Liver (tissue), 9 donors: Measurements from ENCODE around the gene NOM1. TPM values are rescaled to one million over a fixed set of nuclear protein-coding genes. Genes with fewer than 3 reads are reported as not detected.

ENCODE experiments used
- DNase-seq: peaks from one replicate; pipeline ENCODE4 v3.0.0-alpha.2; 2017; ENCODE audit warnings: low spot score
- H3K27ac ChIP-seq, 2 donors: one replicate each; pipeline ENCODE4 v1.7.0; 2013; ENCODE audit warnings: inconsistent platforms in 2 of 2, low read length in 2 of 2, control low read depth in 1 of 2, low read depth in 1 of 2, mild to moderate bottlenecking in 1 of 2
- H3K27me3 ChIP-seq, 4 donors: one replicate each; pipeline versions ENCODE4 v1.6.1 to v1.7.0; 2013; ENCODE audit warnings: low read length in 3 of 4, inconsistent platforms in 1 of 4, mild to moderate bottlenecking in 1 of 4, moderate library complexity in 1 of 4; ENCODE audit not compliant: control insufficient read depth in 4 of 4, insufficient read depth in 4 of 4
- H3K36me3 ChIP-seq, 4 donors: one replicate each; pipeline versions ENCODE4 v1.6.1 to v1.7.0; 2013; ENCODE audit warnings: low read length in 3 of 4, mild to moderate bottlenecking in 3 of 4, low read depth in 1 of 4, moderate library complexity in 1 of 4; ENCODE audit not compliant: control insufficient read depth in 4 of 4, insufficient read depth in 3 of 4
- H3K4me1 ChIP-seq, 4 donors: one replicate each; pipeline versions ENCODE4 v1.6.1 to v1.7.0; 2013; ENCODE audit warnings: low read length in 3 of 4, mild to moderate bottlenecking in 3 of 4, moderate library complexity in 1 of 4; ENCODE audit not compliant: control insufficient read depth in 4 of 4, insufficient read depth in 4 of 4
- H3K4me3 ChIP-seq, 3 donors: one replicate each; pipeline versions ENCODE4 v1.6.1 to v1.7.0; 2013; ENCODE audit warnings: low read length in 3 of 3, control low read depth in 1 of 3, low read depth in 1 of 3, mild to moderate bottlenecking in 1 of 3
- H3K9ac ChIP-seq, 2 donors: one replicate each; pipeline ENCODE4 v1.7.0; 2013; ENCODE audit warnings: low read length in 2 of 2, mild to moderate bottlenecking in 2 of 2, moderate library complexity in 2 of 2, control low read depth in 1 of 2, low read depth in 1 of 2
- H3K9me3 ChIP-seq, 4 donors: one replicate each; pipeline versions ENCODE4 v1.6.1 to v1.7.0; 2013; ENCODE audit warnings: low read length in 3 of 4; ENCODE audit not compliant: control insufficient read depth in 4 of 4
- EGR1 ChIP-seq, 2 donors: IDR thresholded peaks; 2 replicates each; pipeline ENCODE4 v1.6.1; 2016 to 2018; ENCODE audit warnings: antibody characterized with exemption in 2 of 2, low read depth in 2 of 2
- FOXA1 ChIP-seq: IDR thresholded peaks from 2 replicates; pipeline ENCODE4 v1.6.1; 2016; ENCODE audit warnings: antibody characterized with exemption
- FOXA2 ChIP-seq: IDR thresholded peaks from 2 replicates; pipeline ENCODE4 v1.6.1; 2016; ENCODE audit warnings: antibody characterized with exemption
- GABPA ChIP-seq, 2 donors: IDR thresholded peaks in 1 of 2; conservative IDR thresholded peaks in 1 of 2; 2 replicates each; pipeline ENCODE4 v1.6.1; 2016; ENCODE audit warnings: antibody characterized with exemption in 2 of 2, mild to moderate bottlenecking in 1 of 2, moderate library complexity in 1 of 2
- HNF4A ChIP-seq, 2 donors: conservative IDR thresholded peaks; 2 replicates each; pipeline ENCODE4 v1.6.1; 2016; ENCODE audit warnings: antibody characterized with exemption in 2 of 2, mild to moderate bottlenecking in 2 of 2
- HNF4G ChIP-seq: IDR thresholded peaks from 2 replicates; pipeline ENCODE4 v1.6.1; 2016; ENCODE audit warnings: antibody characterized with exemption
- JUND ChIP-seq, 2 donors: IDR thresholded peaks; 2 replicates each; pipeline ENCODE4 v1.6.1; 2016; ENCODE audit warnings: antibody characterized with exemption in 2 of 2
- NR2F2 ChIP-seq: IDR thresholded peaks from 2 replicates; pipeline ENCODE4 v1.6.1; 2016; ENCODE audit warnings: antibody characterized with exemption
- RAD21 ChIP-seq, 2 donors: IDR thresholded peaks; 2 replicates each; pipeline ENCODE4 v1.6.1; 2016; ENCODE audit warnings: antibody characterized with exemption in 2 of 2, mild to moderate bottlenecking in 2 of 2
- RXRA ChIP-seq, 2 donors: IDR thresholded peaks; 2 replicates each; pipeline ENCODE4 v1.6.1; 2017 to 2018; ENCODE audit warnings: antibody characterized with exemption in 2 of 2, mild to moderate bottlenecking in 1 of 2
- SP1 ChIP-seq: IDR thresholded peaks from 2 replicates; pipeline ENCODE4 v1.6.1; 2018; ENCODE audit warnings: antibody characterized with exemption, mild to moderate bottlenecking
- TAF1 ChIP-seq: conservative IDR thresholded peaks from 2 replicates; pipeline ENCODE4 v1.6.1; 2016; ENCODE audit warnings: antibody characterized with exemption, mild to moderate bottlenecking
- YY1 ChIP-seq: IDR thresholded peaks from 2 replicates; pipeline ENCODE4 v1.6.1; 2016; ENCODE audit warnings: antibody characterized with exemption, mild to moderate bottlenecking
- WGBS: extraction: QIAGEN DNeasy Blood & Tissue Kit; methylation state at CpG from one replicate; pipeline ENCODE4 v1.1.7; 2013; 5-methylcytosine and 5-hydroxymethylcytosine counted together
- polyA plus RNA-seq, 2 donors: library from polyadenylated mRNA; stranded (reverse) in 1 of 2; unstranded in 1 of 2; fragments of 200-250 nt in 1 of 2; fragments of >200 nt in 1 of 2; fragmentation: Nextera tagmentation in 1 of 2; extraction: Ambion mirVana in 1 of 2; gene quantifications; one replicate each; pipeline versions ENCODE4 v1.2.1 to v1.2.3, GENCODE V29; 2013 to 2015
- total RNA-seq, 2 donors: library from RNA; depleted of rRNA; stranded (reverse); fragments of >200 nt; gene quantifications; one replicate each; pipeline ENCODE4 v1.2.3, GENCODE V29; 2014
- TF ChIP-seq, protein P1 (sequence below): fragments of 150-350 bp; IDR thresholded peaks from 2 replicates; pipeline ENCODE4 v1.5.1; 2017; ENCODE audit warnings: improper control_type of control experiment, low read depth, low read length; ENCODE audit not compliant: missing input control
- TF ChIP-seq, protein P2 (sequence below): IDR thresholded peaks from 2 replicates; pipeline ENCODE4 v1.6.1; 2016; ENCODE audit warnings: antibody characterized with exemption
- TF ChIP-seq, protein P3 (sequence below): IDR thresholded peaks from 2 replicates; pipeline ENCODE4 v1.6.1; 2016; ENCODE audit warnings: antibody characterized with exemption, mild to moderate bottlenecking
- TF ChIP-seq, protein P4 (sequence below): IDR thresholded peaks from 2 replicates; pipeline ENCODE4 v1.6.1; 2016; ENCODE audit warnings: antibody characterized with exemption
- TF ChIP-seq, protein P5 (sequence below): IDR thresholded peaks from 2 replicates; pipeline ENCODE4 v1.6.1; 2016; ENCODE audit warnings: antibody characterized with exemption
- donor health status: healthy.
- donor health status: healthy.
- donor health status: healthy.
- donor health status: healthy.
- donor health status: healthy.

The NOM1 gene
- total and polyA plus RNA-seq, 4 donors = 4.0 to 11.4 (median 6.2) TPM

DNA sequence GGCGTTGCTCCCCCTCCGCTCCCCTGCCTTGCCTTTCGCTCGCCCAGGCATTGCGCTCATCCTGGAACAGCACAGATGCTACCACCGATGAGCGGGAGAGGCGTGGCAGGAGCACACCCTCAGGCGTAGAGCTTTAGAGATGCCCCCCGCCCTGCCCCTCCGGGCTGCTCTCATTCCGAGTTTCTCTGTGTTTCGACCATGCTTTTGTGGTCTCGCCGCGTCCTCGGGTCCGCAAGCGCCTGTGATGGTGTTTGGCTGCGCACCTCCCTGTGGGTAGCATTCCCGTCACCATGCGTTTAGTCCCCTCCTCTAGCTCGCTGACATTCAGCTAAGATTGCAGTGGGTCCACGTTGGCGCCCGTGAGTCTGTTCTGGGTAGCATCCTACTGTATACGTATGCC, 18.7 kb downstream of the NOM1 start:
- WGBS = 98% methylated on average over 27 of the region's 27 CpGs
- Histone ChIP-seq H3K27ac (no peak overlapping the region), H3K9ac (no peak overlapping the region), H3K27me3 (no peaks in the 10 kb centered on the region), H3K4me3 (no peak overlapping the region), H3K4me1 (no peaks in the 10 kb centered on the region), H3K9me3 (no peaks in the 10 kb centered on the region), H3K36me3 (peaks cover 7 to 53% (median 41%) of the 10 kb centered on the region in 4 donors)
- DNase-seq = no peak
- TF ChIP-seq HNF4A (conservative IDR thresholded peaks at IDR 0.05) (no peak), HNF4G (no peak), SP1 (no peak), FOXA2 (no peak), TAF1 (no peak)

DNA sequence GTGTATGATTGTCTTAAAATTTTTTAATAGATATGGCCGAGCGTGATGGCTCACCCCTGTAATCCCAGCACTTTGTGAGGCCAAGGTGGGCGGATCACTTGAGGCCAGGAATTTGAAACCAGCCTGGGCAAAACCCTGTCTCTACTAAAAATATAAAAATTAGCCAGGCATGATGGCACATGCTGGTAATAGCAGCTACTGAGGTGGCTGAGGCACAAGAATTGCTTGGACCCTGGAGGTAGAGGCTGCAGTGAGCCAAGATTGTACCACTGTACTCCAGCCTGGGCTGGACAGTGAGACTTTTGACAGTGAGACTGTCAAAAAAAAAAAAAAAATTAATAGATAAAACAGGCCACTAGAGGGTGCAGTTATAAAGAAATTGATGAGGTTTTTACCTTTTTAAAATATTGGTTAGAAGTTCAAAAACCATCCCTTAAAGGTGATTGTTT, 20.5 kb downstream of the NOM1 start:
- no peaks in the 10 kb centered on the region for H3K9me3 ChIP-seq
- no peak for DNase-seq
- no peaks in the 10 kb centered on the region for H3K27me3 ChIP-seq
- H3K36me3 ChIP-seq = peaks cover 9 to 38% (median 27%) of the 10 kb centered on the region in 4 donors
- H3K27ac ChIP-seq = no peak overlapping the region
- H3K4me3 ChIP-seq = no peak overlapping the region
- no peaks in the 10 kb centered on the region for H3K4me1 ChIP-seq
- TF ChIP-seq RAD21 (IDR thresholded peaks at IDR 0.05) (peak; percentile 50 to 55), RXRA (IDR thresholded peaks at IDR 0.05) (no peak), YY1 (no peak), EGR1 (IDR thresholded peaks at IDR 0.05; ENCODE audit: low read depth in 2 of 2) (no peak)
- TF ChIP-seq, protein P1, sequence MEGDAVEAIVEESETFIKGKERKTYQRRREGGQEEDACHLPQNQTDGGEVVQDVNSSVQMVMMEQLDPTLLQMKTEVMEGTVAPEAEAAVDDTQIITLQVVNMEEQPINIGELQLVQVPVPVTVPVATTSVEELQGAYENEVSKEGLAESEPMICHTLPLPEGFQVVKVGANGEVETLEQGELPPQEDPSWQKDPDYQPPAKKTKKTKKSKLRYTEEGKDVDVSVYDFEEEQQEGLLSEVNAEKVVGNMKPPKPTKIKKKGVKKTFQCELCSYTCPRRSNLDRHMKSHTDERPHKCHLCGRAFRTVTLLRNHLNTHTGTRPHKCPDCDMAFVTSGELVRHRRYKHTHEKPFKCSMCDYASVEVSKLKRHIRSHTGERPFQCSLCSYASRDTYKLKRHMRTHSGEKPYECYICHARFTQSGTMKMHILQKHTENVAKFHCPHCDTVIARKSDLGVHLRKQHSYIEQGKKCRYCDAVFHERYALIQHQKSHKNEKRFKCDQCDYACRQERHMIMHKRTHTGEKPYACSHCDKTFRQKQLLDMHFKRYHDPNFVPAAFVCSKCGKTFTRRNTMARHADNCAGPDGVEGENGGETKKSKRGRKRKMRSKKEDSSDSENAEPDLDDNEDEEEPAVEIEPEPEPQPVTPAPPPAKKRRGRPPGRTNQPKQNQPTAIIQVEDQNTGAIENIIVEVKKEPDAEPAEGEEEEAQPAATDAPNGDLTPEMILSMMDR = peak; percentile 18
- 85% methylated on average over 3 of the region's 3 CpGs for WGBS
- H3K9ac ChIP-seq = no peak overlapping the region

DNA sequence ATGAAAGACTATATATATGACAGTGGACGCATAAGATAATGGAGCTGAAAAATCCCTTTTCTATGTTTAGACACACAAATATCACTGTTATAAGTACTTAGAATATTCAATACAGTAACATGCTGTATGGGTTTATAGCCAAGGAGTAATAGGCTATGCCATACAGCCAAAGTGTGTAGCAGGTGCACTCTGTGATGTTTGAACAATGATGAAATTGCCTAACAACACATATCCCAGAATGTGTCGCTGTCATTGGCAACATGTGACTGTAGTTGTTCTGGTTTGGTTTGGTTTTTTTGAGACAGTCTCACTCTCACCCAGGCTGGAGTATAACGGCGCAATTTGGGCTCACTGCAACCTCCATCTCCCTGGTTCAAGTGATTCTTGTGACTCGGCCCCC, 26.1 kb downstream of the NOM1 start:
- Histone ChIP-seq H3K4me3 (no peak overlapping the region), H3K9ac (no peak overlapping the region), H3K4me1 (no peaks in the 10 kb centered on the region), H3K27ac (no peak overlapping the region), H3K27me3 (no peaks in the 10 kb centered on the region), H3K9me3 (no peaks in the 10 kb centered on the region), H3K36me3 (peaks cover 2 to 9% (median 7%) of the 10 kb centered on the region in 4 donors)
- no peak for DNase-seq
- TF ChIP-seq TAF1 = no peak
- TF ChIP-seq, protein P2, sequence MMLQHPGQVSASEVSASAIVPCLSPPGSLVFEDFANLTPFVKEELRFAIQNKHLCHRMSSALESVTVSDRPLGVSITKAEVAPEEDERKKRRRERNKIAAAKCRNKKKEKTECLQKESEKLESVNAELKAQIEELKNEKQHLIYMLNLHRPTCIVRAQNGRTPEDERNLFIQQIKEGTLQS = no peak
- TF ChIP-seq, protein P3, sequence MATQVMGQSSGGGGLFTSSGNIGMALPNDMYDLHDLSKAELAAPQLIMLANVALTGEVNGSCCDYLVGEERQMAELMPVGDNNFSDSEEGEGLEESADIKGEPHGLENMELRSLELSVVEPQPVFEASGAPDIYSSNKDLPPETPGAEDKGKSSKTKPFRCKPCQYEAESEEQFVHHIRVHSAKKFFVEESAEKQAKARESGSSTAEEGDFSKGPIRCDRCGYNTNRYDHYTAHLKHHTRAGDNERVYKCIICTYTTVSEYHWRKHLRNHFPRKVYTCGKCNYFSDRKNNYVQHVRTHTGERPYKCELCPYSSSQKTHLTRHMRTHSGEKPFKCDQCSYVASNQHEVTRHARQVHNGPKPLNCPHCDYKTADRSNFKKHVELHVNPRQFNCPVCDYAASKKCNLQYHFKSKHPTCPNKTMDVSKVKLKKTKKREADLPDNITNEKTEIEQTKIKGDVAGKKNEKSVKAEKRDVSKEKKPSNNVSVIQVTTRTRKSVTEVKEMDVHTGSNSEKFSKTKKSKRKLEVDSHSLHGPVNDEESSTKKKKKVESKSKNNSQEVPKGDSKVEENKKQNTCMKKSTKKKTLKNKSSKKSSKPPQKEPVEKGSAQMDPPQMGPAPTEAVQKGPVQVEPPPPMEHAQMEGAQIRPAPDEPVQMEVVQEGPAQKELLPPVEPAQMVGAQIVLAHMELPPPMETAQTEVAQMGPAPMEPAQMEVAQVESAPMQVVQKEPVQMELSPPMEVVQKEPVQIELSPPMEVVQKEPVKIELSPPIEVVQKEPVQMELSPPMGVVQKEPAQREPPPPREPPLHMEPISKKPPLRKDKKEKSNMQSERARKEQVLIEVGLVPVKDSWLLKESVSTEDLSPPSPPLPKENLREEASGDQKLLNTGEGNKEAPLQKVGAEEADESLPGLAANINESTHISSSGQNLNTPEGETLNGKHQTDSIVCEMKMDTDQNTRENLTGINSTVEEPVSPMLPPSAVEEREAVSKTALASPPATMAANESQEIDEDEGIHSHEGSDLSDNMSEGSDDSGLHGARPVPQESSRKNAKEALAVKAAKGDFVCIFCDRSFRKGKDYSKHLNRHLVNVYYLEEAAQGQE = no peak
- TF ChIP-seq GABPA (IDR thresholded peaks at IDR 0.05 in 1 of 2, conservative IDR thresholded peaks at IDR 0.05 in 1 of 2) = no peak
- no peak for TF ChIP-seq NR2F2
- no peak for TF ChIP-seq JUND (IDR thresholded peaks at IDR 0.05)
- TF ChIP-seq, protein P4, sequence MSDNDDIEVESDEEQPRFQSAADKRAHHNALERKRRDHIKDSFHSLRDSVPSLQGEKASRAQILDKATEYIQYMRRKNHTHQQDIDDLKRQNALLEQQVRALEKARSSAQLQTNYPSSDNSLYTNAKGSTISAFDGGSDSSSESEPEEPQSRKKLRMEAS = no peak
- TF ChIP-seq, protein P5, sequence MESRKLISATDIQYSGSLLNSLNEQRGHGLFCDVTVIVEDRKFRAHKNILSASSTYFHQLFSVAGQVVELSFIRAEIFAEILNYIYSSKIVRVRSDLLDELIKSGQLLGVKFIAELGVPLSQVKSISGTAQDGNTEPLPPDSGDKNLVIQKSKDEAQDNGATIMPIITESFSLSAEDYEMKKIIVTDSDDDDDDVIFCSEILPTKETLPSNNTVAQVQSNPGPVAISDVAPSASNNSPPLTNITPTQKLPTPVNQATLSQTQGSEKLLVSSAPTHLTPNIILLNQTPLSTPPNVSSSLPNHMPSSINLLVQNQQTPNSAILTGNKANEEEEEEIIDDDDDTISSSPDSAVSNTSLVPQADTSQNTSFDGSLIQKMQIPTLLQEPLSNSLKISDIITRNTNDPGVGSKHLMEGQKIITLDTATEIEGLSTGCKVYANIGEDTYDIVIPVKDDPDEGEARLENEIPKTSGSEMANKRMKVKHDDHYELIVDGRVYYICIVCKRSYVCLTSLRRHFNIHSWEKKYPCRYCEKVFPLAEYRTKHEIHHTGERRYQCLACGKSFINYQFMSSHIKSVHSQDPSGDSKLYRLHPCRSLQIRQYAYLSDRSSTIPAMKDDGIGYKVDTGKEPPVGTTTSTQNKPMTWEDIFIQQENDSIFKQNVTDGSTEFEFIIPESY = no peak
- no peak for TF ChIP-seq FOXA2
- no peak for TF ChIP-seq HNF4A (conservative IDR thresholded peaks at IDR 0.05)
- no peak for TF ChIP-seq RXRA (IDR thresholded peaks at IDR 0.05)
- no peak for TF ChIP-seq YY1
- no peak for TF ChIP-seq RAD21 (IDR thresholded peaks at IDR 0.05)
- no peak for TF ChIP-seq EGR1 (IDR thresholded peaks at IDR 0.05; ENCODE audit: low read depth in 2 of 2)
- TF ChIP-seq, protein P1 = no peak
- TF ChIP-seq HNF4G = no peak
- TF ChIP-seq FOXA1 = no peak
- no peak for TF ChIP-seq SP1
- 86% methylated on average over 5 of the region's 5 CpGs for WGBS
